Gastroesophageal sphincter (tissue), 3 donors: ENCODE results near the gene HMOX1.

Experiments
- POLR2A ChIP-seq, 2 donors: fragments of 450-650 bp; IDR thresholded peaks; one replicate each; pipeline ENCODE4 v1.6.1; 2017; ENCODE audit warnings: antibody characterized with exemption in 2 of 2, mild to moderate bottlenecking in 2 of 2, moderate library complexity in 1 of 2
- TF ChIP-seq, protein P1 (sequence below), 4 experiments: fragments of 200-600 bp in 2 of 4; fragments of 450-650 bp in 2 of 4; sonication (generic) in 1 of 4; IDR thresholded peaks; one replicate each; pipeline ENCODE4 v1.5.1; 2017 to 2019; ENCODE audit warnings: antibody characterized with exemption in 4 of 4, mild to moderate bottlenecking in 2 of 4, moderate library complexity in 2 of 4

DNA sequence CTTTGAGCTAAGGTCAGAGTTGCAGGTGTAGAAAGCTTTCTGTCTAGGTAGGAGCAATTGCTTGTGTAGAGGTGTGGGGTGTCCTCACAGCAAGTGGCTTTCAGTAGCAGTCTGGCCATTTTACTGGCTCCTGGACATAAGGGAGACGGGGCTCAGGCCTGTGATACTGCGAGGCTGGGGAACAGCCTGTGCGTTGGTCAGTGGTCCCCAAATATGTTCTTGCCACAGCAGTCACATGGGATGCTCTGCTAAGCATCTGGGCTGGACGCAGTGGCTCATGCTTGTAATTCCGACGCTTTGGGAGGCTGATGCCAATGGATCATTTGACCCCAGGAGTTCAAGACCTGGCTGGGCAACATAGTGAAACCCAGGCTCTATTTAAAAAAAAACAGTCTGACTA, 21.0 kb downstream of the HMOX1 start:
- TF ChIP-seq, protein P1, sequence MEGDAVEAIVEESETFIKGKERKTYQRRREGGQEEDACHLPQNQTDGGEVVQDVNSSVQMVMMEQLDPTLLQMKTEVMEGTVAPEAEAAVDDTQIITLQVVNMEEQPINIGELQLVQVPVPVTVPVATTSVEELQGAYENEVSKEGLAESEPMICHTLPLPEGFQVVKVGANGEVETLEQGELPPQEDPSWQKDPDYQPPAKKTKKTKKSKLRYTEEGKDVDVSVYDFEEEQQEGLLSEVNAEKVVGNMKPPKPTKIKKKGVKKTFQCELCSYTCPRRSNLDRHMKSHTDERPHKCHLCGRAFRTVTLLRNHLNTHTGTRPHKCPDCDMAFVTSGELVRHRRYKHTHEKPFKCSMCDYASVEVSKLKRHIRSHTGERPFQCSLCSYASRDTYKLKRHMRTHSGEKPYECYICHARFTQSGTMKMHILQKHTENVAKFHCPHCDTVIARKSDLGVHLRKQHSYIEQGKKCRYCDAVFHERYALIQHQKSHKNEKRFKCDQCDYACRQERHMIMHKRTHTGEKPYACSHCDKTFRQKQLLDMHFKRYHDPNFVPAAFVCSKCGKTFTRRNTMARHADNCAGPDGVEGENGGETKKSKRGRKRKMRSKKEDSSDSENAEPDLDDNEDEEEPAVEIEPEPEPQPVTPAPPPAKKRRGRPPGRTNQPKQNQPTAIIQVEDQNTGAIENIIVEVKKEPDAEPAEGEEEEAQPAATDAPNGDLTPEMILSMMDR (IDR thresholded peaks at IDR 0.05): no peak
- no peak for TF ChIP-seq POLR2A (IDR thresholded peaks at IDR 0.05)
